ENCODE data around the gene ADAMTSL2. TPM values are rescaled to one million over a fixed set of nuclear protein-coding genes. Genes with fewer than 3 reads are reported as not detected.

ADAMTSL2 gene
- total RNA-seq, 4 donors from 2014 or later = 0.64 to 2.4 (median 1.5) TPM

DNA sequence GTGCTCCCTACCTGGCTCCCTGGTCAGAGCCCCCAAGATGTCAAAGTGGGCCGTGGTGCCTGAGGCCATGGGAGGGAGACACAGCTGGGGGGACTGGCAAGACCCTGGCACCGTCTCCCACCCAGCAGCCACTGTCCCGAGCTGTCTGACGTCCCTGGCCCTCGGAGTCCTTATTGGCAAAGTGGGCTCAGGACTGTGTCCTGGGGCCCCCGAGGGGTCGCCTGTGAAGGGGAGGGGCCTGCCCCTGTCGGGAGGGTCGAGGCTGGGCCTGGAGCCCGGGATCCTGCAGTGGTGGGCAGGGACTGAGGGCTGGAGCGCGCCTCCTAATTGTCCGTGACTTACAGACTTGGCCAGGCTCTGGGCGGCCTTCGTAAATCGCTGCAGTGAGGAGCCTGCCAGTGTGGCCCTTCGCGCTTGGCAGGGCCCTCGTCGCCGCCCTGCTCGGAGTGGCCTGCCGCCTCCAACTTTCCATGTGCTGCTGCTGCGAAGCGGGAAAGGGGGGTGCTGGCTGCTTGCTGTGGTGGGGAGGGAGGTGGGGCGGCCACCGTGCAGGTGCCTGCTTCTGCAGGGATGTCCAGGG lies 23.5 kb upstream of the ADAMTSL2 start:
- TF ChIP-seq POLR2A (IDR thresholded peaks at IDR 0.05) (no peak), POLR2AphosphoS5 (IDR thresholded peaks at IDR 0.05) (no peak), EP300 (IDR thresholded peaks at IDR 0.05; ENCODE audit: low read depth) (no peak)
- TF ChIP-seq, protein P1, sequence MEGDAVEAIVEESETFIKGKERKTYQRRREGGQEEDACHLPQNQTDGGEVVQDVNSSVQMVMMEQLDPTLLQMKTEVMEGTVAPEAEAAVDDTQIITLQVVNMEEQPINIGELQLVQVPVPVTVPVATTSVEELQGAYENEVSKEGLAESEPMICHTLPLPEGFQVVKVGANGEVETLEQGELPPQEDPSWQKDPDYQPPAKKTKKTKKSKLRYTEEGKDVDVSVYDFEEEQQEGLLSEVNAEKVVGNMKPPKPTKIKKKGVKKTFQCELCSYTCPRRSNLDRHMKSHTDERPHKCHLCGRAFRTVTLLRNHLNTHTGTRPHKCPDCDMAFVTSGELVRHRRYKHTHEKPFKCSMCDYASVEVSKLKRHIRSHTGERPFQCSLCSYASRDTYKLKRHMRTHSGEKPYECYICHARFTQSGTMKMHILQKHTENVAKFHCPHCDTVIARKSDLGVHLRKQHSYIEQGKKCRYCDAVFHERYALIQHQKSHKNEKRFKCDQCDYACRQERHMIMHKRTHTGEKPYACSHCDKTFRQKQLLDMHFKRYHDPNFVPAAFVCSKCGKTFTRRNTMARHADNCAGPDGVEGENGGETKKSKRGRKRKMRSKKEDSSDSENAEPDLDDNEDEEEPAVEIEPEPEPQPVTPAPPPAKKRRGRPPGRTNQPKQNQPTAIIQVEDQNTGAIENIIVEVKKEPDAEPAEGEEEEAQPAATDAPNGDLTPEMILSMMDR (IDR thresholded peaks at IDR 0.05) = no peak
- DNase-seq = no peak
- in situ Hi-C loops (cut with MboI; ENCODE audit: low pct_ligation_motif_present in 1 of 4, low pct_unique_long_range_greater_than_20kb in 1 of 4, low sequenced_read_pairs in 3 of 4) (no loop called here), intact Hi-C loops (cut with DNase I; ENCODE audit: low total_unique reads) (loop anchor here (5.0 kb wide), 1 partner anchor 1729 kb away; no protein-coding TSS in a partner anchor)
- 87% methylated on average over 25 of the region's 27 CpGs; no CpG with 5 or more reads in 1 of the 2 donors for WGBS, 2 donors (ENCODE audit: low coverage in 1 of 2)
- no peak overlapping the region for H3K4me3 ChIP-seq
- no peaks in the 10 kb centered on the region for H3K9me3 ChIP-seq
- H3K27me3 ChIP-seq = peaks cover 7% of the 10 kb centered on the region
- H3K4me1 ChIP-seq = peaks cover 12 to 16% (median 13%) of the 10 kb centered on the region in 4 donors
- H3K36me3 ChIP-seq = no peaks in the 10 kb centered on the region
- H3K27ac ChIP-seq = no peak overlapping the region

DNA sequence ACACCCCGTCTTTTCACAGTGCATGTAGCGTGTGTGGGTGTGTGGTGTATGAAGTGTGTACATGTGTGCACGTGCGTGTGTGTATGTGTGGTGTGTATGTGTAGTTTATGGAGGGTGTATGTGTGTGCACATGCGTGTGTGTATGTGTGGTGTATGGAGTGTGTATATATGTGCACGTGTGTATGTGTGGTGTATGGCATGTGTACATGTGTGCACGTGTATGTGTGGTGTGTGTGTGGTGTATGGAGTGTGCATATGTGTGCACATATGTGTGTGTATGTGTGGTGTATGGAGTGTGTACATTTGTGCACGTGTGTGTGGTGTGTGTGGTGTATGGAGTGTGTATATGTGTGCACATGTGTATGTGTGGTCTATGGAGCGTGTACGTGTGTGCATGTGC lies 22.9 kb upstream of the ADAMTSL2 start:
- in situ Hi-C loops (cut with MboI; ENCODE audit: low pct_ligation_motif_present in 1 of 4, low pct_unique_long_range_greater_than_20kb in 1 of 4, low sequenced_read_pairs in 3 of 4) = no loop called here
- Histone ChIP-seq H3K4me1 (peaks cover 12 to 16% (median 13%) of the 10 kb centered on the region in 4 donors), H3K9me3 (no peaks in the 10 kb centered on the region), H3K27ac (no peak overlapping the region), H3K4me3 (no peak overlapping the region), H3K36me3 (no peaks in the 10 kb centered on the region), H3K27me3 (peaks cover 7% of the 10 kb centered on the region)
- TF ChIP-seq POLR2AphosphoS5 (IDR thresholded peaks at IDR 0.05) (no peak), EP300 (IDR thresholded peaks at IDR 0.05; ENCODE audit: low read depth) (no peak), POLR2A (IDR thresholded peaks at IDR 0.05) (no peak)
- TF ChIP-seq, protein P1 (IDR thresholded peaks at IDR 0.05) = no peak
- no peak for DNase-seq
- intact Hi-C loops (cut with DNase I; ENCODE audit: low total_unique reads) = loop anchor here (5.0 kb wide), 1 partner anchor 1729 kb away; no protein-coding TSS in a partner anchor
- 91 to 95% methylated on average over 9 to 10 of the region's 10 CpGs for WGBS, 2 donors (ENCODE audit: low coverage in 1 of 2)

- 90 to 92% methylated on average over 9 to 19 of the region's 19 CpGs for WGBS, 2 donors (ENCODE audit: low coverage in 1 of 2)
- DNase-seq = no peak
- in situ Hi-C loops (cut with MboI; ENCODE audit: low pct_ligation_motif_present in 1 of 4, low pct_unique_long_range_greater_than_20kb in 1 of 4, low sequenced_read_pairs in 3 of 4) = no loop called here
Observed at GRCh38 chr9:133512253-133513213, 22.0 kb upstream of the ADAMTSL2 start.

More at GRCh38 chr9:133512253-133513213, 22.0 kb upstream of the ADAMTSL2 start:
- TF ChIP-seq EP300 (IDR thresholded peaks at IDR 0.05; ENCODE audit: low read depth) (no peak), POLR2AphosphoS5 (IDR thresholded peaks at IDR 0.05) (no peak), POLR2A (IDR thresholded peaks at IDR 0.05) (no peak)
- TF ChIP-seq, protein P1 (IDR thresholded peaks at IDR 0.05) = no peak
- Histone ChIP-seq H3K4me3 (no peak overlapping the region), H3K4me1 (peaks cover 12 to 16% (median 13%) of the 10 kb centered on the region in 4 donors), H3K9me3 (no peaks in the 10 kb centered on the region), H3K27me3 (peaks cover 5% of the 10 kb centered on the region), H3K36me3 (no peaks in the 10 kb centered on the region), H3K27ac (no peak overlapping the region)
- intact Hi-C loops (cut with DNase I; ENCODE audit: low total_unique reads) = loop anchor here (5.0 kb wide), 1 partner anchor 1730 kb away; no protein-coding TSS in a partner anchor
